Measurements from ENCODE around the gene REEP1. TPM values are rescaled to one million over a fixed set of nuclear protein-coding genes. Genes with fewer than 3 reads are reported as not detected.

REEP1 gene, protein sequence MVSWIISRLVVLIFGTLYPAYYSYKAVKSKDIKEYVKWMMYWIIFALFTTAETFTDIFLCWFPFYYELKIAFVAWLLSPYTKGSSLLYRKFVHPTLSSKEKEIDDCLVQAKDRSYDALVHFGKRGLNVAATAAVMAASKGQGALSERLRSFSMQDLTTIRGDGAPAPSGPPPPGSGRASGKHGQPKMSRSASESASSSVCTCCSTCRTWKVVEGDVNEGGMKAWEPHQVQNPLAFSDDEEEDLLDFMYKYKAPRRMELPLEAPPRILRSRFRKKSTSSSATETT
- total RNA-seq = 0.16 and 6.8 TPM in 2 replicates

DNA sequence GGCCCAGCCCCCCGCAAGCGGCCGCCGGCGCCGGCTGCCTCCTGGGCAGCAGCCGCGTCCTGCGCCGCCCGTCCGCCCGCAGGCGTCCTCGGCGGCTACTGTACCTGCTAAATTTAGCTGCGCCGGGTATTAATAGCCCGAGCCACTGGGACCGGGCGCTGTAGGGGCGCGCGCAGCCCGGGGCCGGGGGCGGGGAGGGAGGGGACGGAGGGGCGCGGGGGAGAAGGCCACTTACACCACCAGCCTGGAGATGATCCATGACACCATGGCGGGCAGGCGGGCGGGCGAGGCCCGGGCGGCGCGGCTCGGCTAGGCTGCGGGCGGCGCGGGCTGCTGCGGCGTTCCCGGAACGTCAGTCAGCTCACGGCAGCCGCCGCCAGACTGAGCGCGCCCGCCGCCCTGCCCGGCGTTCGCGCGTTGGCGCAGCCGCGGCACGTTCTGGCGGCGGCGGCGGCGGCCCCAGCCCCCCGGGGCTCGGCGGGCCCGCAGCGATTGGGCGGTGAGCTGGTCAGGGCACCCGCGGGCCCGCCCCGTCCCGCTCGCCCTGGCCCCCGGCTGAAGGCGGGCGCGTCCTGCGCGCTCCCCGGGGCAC is at the start of gene REEP1:
REEP1 (minus strand) TSS at position 383 of the 592 bp plus-strand sequence; CDS start at position 267, 116 bp downstream.

DNA sequence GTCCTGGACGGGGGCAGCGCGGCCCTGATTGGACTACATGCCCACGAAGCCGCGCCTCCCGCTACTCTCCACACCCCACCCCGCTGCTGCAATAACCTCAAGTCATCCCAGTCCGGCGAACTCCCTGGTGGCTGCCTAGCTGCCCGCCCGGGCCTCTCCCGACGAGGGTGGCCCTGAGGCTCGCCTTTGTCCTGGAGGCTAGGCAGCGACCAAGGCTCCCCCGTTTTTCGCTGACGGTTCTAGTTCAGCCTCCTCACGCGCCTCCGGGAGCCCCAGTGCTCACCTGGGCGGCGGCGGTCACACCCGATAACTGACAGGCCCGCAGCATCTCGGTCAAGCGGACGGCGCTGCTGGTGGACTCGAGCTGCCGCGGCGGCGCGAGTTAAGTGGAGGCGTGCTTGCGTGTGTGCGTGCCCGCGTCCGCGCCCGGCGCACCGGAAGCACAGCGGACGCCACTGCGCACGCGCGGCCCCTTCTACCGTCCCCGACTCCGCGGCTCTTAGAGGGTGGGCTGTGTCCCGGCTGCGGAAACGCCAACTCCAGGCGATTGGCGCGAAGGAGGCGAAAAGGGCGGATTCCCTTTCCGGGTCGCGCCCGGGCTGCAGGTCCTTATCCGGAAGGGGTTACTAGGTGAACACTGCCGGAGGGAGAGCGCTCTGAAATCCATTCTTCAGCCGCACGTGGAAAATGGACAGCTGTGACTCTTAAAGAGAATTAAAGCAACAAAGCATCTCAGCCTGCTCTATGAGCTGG is 142.2 kb downstream of the REEP1 start, which contains the start of gene IMMT:
IMMT (minus strand) TSS at position 408 of the 753 bp plus-strand sequence; CDS start at position 328, 80 bp downstream.

Other genes starting within 250 kb of the REEP1 start
- 6.6 and 30.4 TPM in 2 replicates for gene POLR1A, start 231.7 kb downstream of the REEP1 start, total RNA-seq
- gene PTCD3, start 231.4 kb downstream of the REEP1 start, total RNA-seq = 46.0 and 105 TPM in 2 replicates
- gene IMMT, start 142.2 kb downstream of the REEP1 start, total RNA-seq = 41.0 and 57.5 TPM in 2 replicates
- 22.7 and 32.5 TPM in 2 replicates for gene MRPL35, start 138.2 kb downstream of the REEP1 start, total RNA-seq
- gene KDM3A, start 103.7 kb upstream of the REEP1 start, total RNA-seq = 24.6 and 52.0 TPM in 2 replicates
- gene CHMP3, start 225.8 kb upstream of the REEP1 start, total RNA-seq = 48.4 and 163 TPM in 2 replicates

Measured in bladder microvascular endothelial cell (primary cell).